Thyroid gland (tissue), 4 donors: ENCODE data around the gene CFAP141.

Experiments
- POLR2A ChIP-seq, 2 donors: fragments of 450-650 bp; IDR thresholded peaks; one replicate each; pipeline ENCODE4 v1.6.1; 2017; ENCODE audit warnings: antibody characterized with exemption in 2 of 2, mild to moderate bottlenecking in 2 of 2, moderate library complexity in 1 of 2
- TF ChIP-seq, protein P1 (sequence below), 6 experiments: fragments of 200-600 bp in 3 of 6; fragments of 450-650 bp in 3 of 6; sonication (generic) in 3 of 6; IDR thresholded peaks; one replicate each; pipeline ENCODE4 v1.5.1; 2016 to 2019; ENCODE audit warnings: antibody characterized with exemption in 6 of 6, mild to moderate bottlenecking in 2 of 6, inconsistent platforms in 1 of 6, moderate library complexity in 1 of 6

DNA sequence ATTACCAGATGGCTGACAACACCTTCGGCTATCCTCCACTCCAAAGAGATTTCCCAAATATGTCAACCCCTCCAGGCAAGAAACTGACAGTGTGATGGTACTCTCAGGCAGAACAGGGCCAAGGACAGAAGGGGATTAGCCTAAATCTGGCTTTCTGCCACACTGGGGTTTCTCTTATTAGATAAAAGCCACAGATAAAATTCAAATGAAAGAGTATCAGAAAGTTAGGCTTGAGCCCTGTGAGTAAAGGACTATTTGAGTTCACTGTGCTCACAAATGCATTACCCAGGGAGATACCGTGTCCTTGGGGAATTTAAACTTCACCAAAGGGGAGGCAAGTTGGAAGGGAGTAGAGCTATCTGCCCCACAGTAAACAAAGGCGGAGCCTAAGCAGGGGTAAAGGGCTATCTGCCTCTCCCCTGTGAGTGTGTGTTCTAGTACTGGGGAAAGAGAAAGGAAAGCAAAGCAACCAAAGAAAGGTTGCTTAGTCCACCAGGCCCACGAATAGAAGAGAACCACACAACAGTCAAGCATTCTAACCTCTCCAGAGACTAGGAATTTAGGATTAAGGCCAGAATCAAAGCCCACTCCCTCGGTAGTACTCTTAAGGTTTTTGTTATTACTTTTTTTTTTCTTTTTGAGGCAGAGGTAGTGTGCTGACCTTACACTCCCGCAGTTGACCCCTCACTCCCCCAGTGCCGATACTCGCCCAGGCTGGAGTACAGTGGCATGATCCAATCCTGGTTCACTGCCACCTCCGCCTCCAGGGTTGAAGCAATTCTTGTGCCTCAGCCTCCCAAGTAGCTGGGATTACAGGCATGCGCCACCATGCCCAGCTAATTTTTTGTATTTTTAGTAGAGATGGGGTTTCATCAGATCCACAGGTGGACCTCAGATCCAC, 27.0 kb downstream of the CFAP141 start:
- TF ChIP-seq, protein P1, sequence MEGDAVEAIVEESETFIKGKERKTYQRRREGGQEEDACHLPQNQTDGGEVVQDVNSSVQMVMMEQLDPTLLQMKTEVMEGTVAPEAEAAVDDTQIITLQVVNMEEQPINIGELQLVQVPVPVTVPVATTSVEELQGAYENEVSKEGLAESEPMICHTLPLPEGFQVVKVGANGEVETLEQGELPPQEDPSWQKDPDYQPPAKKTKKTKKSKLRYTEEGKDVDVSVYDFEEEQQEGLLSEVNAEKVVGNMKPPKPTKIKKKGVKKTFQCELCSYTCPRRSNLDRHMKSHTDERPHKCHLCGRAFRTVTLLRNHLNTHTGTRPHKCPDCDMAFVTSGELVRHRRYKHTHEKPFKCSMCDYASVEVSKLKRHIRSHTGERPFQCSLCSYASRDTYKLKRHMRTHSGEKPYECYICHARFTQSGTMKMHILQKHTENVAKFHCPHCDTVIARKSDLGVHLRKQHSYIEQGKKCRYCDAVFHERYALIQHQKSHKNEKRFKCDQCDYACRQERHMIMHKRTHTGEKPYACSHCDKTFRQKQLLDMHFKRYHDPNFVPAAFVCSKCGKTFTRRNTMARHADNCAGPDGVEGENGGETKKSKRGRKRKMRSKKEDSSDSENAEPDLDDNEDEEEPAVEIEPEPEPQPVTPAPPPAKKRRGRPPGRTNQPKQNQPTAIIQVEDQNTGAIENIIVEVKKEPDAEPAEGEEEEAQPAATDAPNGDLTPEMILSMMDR (IDR thresholded peaks at IDR 0.05): no peak
- no peak for TF ChIP-seq POLR2A (IDR thresholded peaks at IDR 0.05)
